Ovary (tissue), 9 donors: ENCODE results near the gene CAMTA1. TPM values are rescaled to one million over a fixed set of nuclear protein-coding genes. Genes with fewer than 3 reads are reported as not detected.

Source experiments
- DNase-seq, 5 donors: peaks; one replicate each; pipeline ENCODE4 v3.0.0-alpha.2; 2019 to 2020
- H3K27ac ChIP-seq, 2 donors: fragments of 200-600 bp; one replicate each; pipeline versions ENCODE4 v1.5.1 to v1.8.0; 2019 to 2022
- H3K27me3 ChIP-seq: fragments of 200-600 bp; one replicate; pipeline ENCODE4 v1.8.0; 2022
- H3K36me3 ChIP-seq: fragments of 200-600 bp; sonication (generic); one replicate; pipeline ENCODE4 v1.5.1; 2019
- H3K4me1 ChIP-seq: one replicate; pipeline ENCODE4 v1.8.1; 2013; ENCODE audit warnings: mild to moderate bottlenecking, moderate library complexity; ENCODE audit not compliant: insufficient read depth
- H3K4me3 ChIP-seq: fragments of 200-600 bp; sonication (generic); one replicate; pipeline ENCODE4 v1.5.1; 2017
- H3K9me3 ChIP-seq, 2 donors: fragments of 200-600 bp in 1 of 2; sonication (generic) in 1 of 2; one replicate each; pipeline versions ENCODE4 v1.5.1 to v1.8.1; 2013 to 2019; ENCODE audit warnings: mild to moderate bottlenecking in 1 of 2, moderate library complexity in 1 of 2
- EP300 ChIP-seq: sonication (generic); formaldehyde crosslinking; IDR thresholded peaks from one replicate; pipeline ENCODE4 v1.6.1; 2017; ENCODE audit warnings: antibody characterized with exemption
- POLR2A ChIP-seq: fragments of 450-650 bp; IDR thresholded peaks from one replicate; pipeline ENCODE4 v1.6.1; 2017; ENCODE audit warnings: antibody characterized with exemption, mild to moderate bottlenecking, moderate library complexity
- WGBS, 3 donors: extraction: QIAGEN DNeasy Blood & Tissue Kit in 1 of 3; methylation state at CpG; one replicate each; pipeline versions ENCODE4 v1.1.5 to v1.1.7; 2013 to 2017; 5-methylcytosine and 5-hydroxymethylcytosine counted together
- intact Hi-C, 4 donors: fragments of 100-400 bp; cut with DNase I; formaldehyde crosslinking; loops; one replicate each; pipeline versions ENCODE4 v1.11.0 to v1.15.1; 2022 to 2023
- polyA plus RNA-seq, 2 donors: library from polyadenylated mRNA; stranded (reverse); fragments of 200-250 nt in 1 of 2; fragments of 350-450 nt in 1 of 2; fragmentation: Illumina TruSeq in 1 of 2; extraction: RNeasy Lipid Tissue Mini Kit (QIAGEN cat#74804) in 1 of 2; gene quantifications; one replicate each; pipeline ENCODE4 v1.2.3, GENCODE V29; 2013 to 2014
- total RNA-seq, 7 donors: library from RNA; depleted of rRNA in 2 of 7; stranded (reverse); fragments of >200 nt in 2 of 7; fragmentation: NEBNext Ultra II Directional in 3 of 7; extraction: Animal tissue kit (Norgen Biotek cat#: 25700) in 3 of 7; gene quantifications; one replicate each; pipeline versions ENCODE4 v1.1.0 to v1.2.4, GENCODE V29; 2016 to 2023
- TF ChIP-seq, protein P1 (sequence below), 3 donors: fragments of 450-650 bp in 2 of 3; fragments of 200-600 bp in 1 of 3; IDR thresholded peaks; one replicate each; pipeline versions ENCODE4 v1.5.1 to v1.8.0; 2016 to 2022; ENCODE audit warnings: antibody characterized with exemption in 3 of 3, mild to moderate bottlenecking in 1 of 3
- donor health status: DM: no; HTN: no; CAD: no; lungs with moderate emphysema.
- donor health status: DM: no; HTN: no; CAD: no.
- donor health status: Bipolar disorder and iron deficiency.
- donor health status: DM: yes; HTN: yes; CAD: no.
- donor health status: DM: no; HTN: no; CAD: no.
- donor health status: DM: yes; HTN: yes; CAD: no.

Gene CAMTA1
- total and polyA plus RNA-seq, 9 donors = 51.1 to 150 (median 67.4) TPM

- TF ChIP-seq, protein P1, sequence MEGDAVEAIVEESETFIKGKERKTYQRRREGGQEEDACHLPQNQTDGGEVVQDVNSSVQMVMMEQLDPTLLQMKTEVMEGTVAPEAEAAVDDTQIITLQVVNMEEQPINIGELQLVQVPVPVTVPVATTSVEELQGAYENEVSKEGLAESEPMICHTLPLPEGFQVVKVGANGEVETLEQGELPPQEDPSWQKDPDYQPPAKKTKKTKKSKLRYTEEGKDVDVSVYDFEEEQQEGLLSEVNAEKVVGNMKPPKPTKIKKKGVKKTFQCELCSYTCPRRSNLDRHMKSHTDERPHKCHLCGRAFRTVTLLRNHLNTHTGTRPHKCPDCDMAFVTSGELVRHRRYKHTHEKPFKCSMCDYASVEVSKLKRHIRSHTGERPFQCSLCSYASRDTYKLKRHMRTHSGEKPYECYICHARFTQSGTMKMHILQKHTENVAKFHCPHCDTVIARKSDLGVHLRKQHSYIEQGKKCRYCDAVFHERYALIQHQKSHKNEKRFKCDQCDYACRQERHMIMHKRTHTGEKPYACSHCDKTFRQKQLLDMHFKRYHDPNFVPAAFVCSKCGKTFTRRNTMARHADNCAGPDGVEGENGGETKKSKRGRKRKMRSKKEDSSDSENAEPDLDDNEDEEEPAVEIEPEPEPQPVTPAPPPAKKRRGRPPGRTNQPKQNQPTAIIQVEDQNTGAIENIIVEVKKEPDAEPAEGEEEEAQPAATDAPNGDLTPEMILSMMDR (IDR thresholded peaks at IDR 0.05) = no peak
- no peak for DNase-seq
Observed at GRCh38 chr1:7350804-7351203, 565.5 kb downstream of the CAMTA1 start.

DNA sequence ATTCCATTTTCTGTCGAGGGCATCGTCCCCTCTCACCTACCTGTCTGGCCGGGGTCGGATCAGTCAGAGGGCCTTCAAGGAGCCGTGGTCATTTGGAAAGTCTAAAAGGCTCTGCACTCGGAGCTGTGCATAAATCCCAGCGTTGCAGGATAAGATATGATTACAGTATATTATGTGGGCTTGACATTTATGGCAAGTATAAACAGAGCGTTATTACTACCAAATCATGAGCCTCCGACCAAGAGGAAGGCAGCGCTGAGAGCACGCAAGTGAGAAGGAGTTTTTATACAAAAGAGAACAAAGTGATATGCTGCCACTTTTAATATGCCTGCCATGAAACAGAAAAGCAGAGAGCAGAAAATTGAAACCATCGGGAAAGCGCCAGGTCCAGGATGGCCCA lies 566.4 kb downstream of the CAMTA1 start:
- WGBS, 3 donors = 65 to 73% (median 67%) methylated on average over 13 of the region's 13 CpGs
- H3K9me3 ChIP-seq = no peaks in the 10 kb centered on the region
- H3K36me3 ChIP-seq = no peaks in the 10 kb centered on the region
- H3K4me1 ChIP-seq = no peaks in the 10 kb centered on the region
- no peak for TF ChIP-seq POLR2A
- TF ChIP-seq, protein P1 (IDR thresholded peaks at IDR 0.05) = no peak
- no peak for TF ChIP-seq EP300
- no peak overlapping the region for H3K27ac ChIP-seq
- no peak overlapping the region for H3K4me3 ChIP-seq
- intact Hi-C loops = no loop called here
- no peak for DNase-seq
- no peaks in the 10 kb centered on the region for H3K27me3 ChIP-seq

More at GRCh38 chr1:7350804-7351203, 565.5 kb downstream of the CAMTA1 start:
- no peaks in the 10 kb centered on the region for H3K9me3 ChIP-seq
- no peaks in the 10 kb centered on the region for H3K4me1 ChIP-seq
- intact Hi-C loops = no loop called here
- WGBS, 3 donors = 86 to 88% (median 87%) methylated on average over 8 of the region's 8 CpGs
- H3K27me3 ChIP-seq = no peaks in the 10 kb centered on the region
- H3K4me3 ChIP-seq = no peak overlapping the region
- H3K36me3 ChIP-seq = no peaks in the 10 kb centered on the region
- no peak overlapping the region for H3K27ac ChIP-seq

GRCh38 chr1:7352364-7352763 lies 567.1 kb downstream of the CAMTA1 start:
- Histone ChIP-seq H3K4me1 (no peaks in the 10 kb centered on the region), H3K36me3 (no peaks in the 10 kb centered on the region), H3K27me3 (no peaks in the 10 kb centered on the region), H3K9me3 (no peaks in the 10 kb centered on the region), H3K27ac (no peak overlapping the region), H3K4me3 (no peak overlapping the region)
- WGBS, 3 donors = 91 to 97% (median 94%) methylated on average over 4 of the region's 4 CpGs
- TF ChIP-seq EP300 (no peak), POLR2A (no peak)
- TF ChIP-seq, protein P1 (IDR thresholded peaks at IDR 0.05) = no peak
- no peak for DNase-seq
- intact Hi-C loops = no loop called here

GRCh38 chr1:7352974-7353373 lies 567.7 kb downstream of the CAMTA1 start:
- no peaks in the 10 kb centered on the region for H3K27me3 ChIP-seq
- H3K4me3 ChIP-seq = no peak overlapping the region
- H3K9me3 ChIP-seq = no peaks in the 10 kb centered on the region
- no peaks in the 10 kb centered on the region for H3K4me1 ChIP-seq
- no peak for DNase-seq
- intact Hi-C loops = no loop called here
- no peak overlapping the region for H3K27ac ChIP-seq
- no peaks in the 10 kb centered on the region for H3K36me3 ChIP-seq
- 78 to 95% (median 90%) methylated on average over 4 of the region's 4 CpGs for WGBS, 3 donors
- no peak for TF ChIP-seq POLR2A
- TF ChIP-seq, protein P1 (IDR thresholded peaks at IDR 0.05) = no peak
- TF ChIP-seq EP300 = no peak

DNA sequence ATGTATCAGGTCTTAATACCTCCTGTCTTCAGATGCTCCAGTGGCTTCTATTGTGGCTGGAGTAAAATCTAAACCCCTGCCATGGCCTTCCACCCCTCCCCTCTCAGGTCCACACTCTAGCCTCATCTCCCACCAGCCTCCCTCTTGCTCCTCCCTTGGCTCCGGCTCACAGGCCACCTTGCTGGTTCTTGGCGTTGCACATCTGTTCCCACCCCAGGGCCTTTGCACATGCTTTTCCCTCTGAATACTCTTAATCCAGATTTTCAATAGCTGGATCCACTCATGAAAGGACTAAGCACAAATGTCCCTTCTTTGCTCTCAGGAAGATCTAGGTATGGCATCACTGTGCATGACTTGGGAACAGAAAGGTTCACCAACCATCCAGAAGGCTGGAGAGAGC lies 570.4 kb downstream of the CAMTA1 start:
- Histone ChIP-seq H3K9me3 (no peaks in the 10 kb centered on the region), H3K27ac (no peak overlapping the region), H3K36me3 (no peaks in the 10 kb centered on the region), H3K4me1 (peaks cover 6% of the 10 kb centered on the region), H3K4me3 (no peak overlapping the region), H3K27me3 (no peaks in the 10 kb centered on the region)
- WGBS, 3 donors = 94 to 98% (median 96%) methylated on average over 2 of the region's 2 CpGs
- intact Hi-C loops = no loop called here
- TF ChIP-seq, protein P1 (IDR thresholded peaks at IDR 0.05) = no peak
- TF ChIP-seq POLR2A (no peak), EP300 (no peak)
- DNase-seq = no peak
